Ishikawa (cell line): ENCODE measurements around the gene TLN1.

Experiments
- CEBPB ChIP-seq: IDR thresholded peaks from 2 replicates; pipeline ENCODE4 v1.6.1; 2012
- CREB1 ChIP-seq: IDR thresholded peaks from 2 replicates; pipeline ENCODE4 v1.6.1; 2012; ENCODE audit warnings: low read depth
- EP300 ChIP-seq: IDR thresholded peaks from 2 replicates; pipeline ENCODE4 v1.6.1; 2012; ENCODE audit warnings: borderline replicate concordance
- FOXM1 ChIP-seq: IDR thresholded peaks from 2 replicates; pipeline ENCODE4 v1.6.1; 2012; ENCODE audit warnings: low read depth, borderline replicate concordance
- RAD21 ChIP-seq: IDR thresholded peaks from 2 replicates; pipeline ENCODE4 v1.6.1; 2012; ENCODE audit warnings: low read depth
- TAF1 ChIP-seq: IDR thresholded peaks from 2 replicates; pipeline ENCODE4 v1.6.1; 2012; ENCODE audit warnings: low read depth, mild to moderate bottlenecking
- TCF12 ChIP-seq: IDR thresholded peaks from 2 replicates; pipeline ENCODE4 v1.6.1; 2012; ENCODE audit warnings: low read depth
- YY1 ChIP-seq: IDR thresholded peaks from 2 replicates; pipeline ENCODE4 v1.6.1; 2012; ENCODE audit warnings: low read depth
- TF ChIP-seq, protein P1 (sequence below): IDR thresholded peaks from 2 replicates; pipeline ENCODE4 v1.6.1; 2012

DNA sequence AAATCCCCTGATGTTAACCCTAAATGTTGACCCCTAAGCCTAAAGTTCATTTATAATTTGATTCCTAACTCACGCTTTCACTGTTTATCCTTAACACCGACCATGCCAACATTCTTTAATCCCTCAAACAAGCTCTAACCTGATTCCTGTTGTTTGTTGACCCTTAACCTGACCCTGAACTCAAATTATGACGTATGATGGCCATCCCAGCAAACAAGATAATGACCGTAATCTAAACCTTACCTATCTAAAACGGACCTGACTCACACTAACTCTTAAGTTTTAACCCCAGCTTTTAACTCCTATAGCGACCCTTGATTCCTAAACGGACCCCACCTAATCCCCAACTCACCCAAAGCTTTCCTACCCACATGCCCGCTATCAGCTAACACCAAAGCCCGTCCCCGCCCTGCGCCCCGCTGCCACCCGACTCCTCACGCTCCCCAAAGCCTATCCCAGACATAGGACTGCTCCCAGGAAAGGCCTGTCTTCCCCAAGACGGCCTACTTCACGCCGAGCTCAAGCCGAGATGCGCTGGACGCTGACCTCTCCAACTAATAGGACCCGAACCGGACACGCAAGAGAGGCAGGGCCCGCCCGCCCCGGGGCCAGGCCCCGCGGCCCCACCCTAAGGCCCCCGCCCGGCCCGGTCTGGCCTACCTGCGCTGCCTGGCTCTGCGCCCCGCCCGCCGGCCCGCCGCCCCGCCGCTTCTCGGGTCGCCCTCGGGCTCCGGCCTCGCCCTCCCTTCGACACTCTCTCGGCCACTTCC lies 395 bp downstream of the TLN1 start:
- TF ChIP-seq TAF1, result no peak; the same call in 1 of the 2 replicates
- TF ChIP-seq EP300, result no peak
- TF ChIP-seq TCF12, result no peak
- no peak for TF ChIP-seq YY1
- TF ChIP-seq CEBPB, result no peak
- TF ChIP-seq CREB1, result no peak
- TF ChIP-seq RAD21, result no peak
- TF ChIP-seq, protein P1, sequence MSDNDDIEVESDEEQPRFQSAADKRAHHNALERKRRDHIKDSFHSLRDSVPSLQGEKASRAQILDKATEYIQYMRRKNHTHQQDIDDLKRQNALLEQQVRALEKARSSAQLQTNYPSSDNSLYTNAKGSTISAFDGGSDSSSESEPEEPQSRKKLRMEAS, result no peak
- no peak for TF ChIP-seq FOXM1
